Fibroblast of lung (primary cell): ENCODE data around the gene PFN3.

Source experiments
- CTCF ChIP-seq, 2 donors: IDR thresholded peaks in 1 of 2; conservative IDR thresholded peaks in 1 of 2; 1 replicate in 1 of 2; 2 replicates in 1 of 2; pipeline ENCODE4 v1.5.1; 2011 to 2012; ENCODE audit warnings: low read length in 2 of 2, control low read depth in 1 of 2, inconsistent platforms in 1 of 2, low read depth in 1 of 2, mild to moderate bottlenecking in 1 of 2
- EZH2 ChIP-seq: IDR thresholded peaks from 2 replicates; pipeline ENCODE4 v1.5.1; 2012; ENCODE audit warnings: low read length, control low read depth, mild to moderate bottlenecking; ENCODE audit errors: missing control alignments

GRCh38 chr5:177393206-177393765, 7.2 kb downstream of the PFN3 start:
- TF ChIP-seq CTCF (conservative IDR thresholded peaks at IDR 0.05 in 1 of 2, IDR thresholded peaks at IDR 0.05 in 1 of 2; ENCODE audit: low read depth in 1 of 2, low read length in 2 of 2): no peak
- TF ChIP-seq EZH2: no peak
